Effector CD8-positive, alpha-beta T cell (primary cell): ENCODE results near the gene TRIM36.

Experiments used
- DNase-seq: peaks from one replicate; lab custom pipeline; 2025; lab: John Stamatoyannopoulos, UW
- total RNA-seq, 4 experiments: gene quantifications; one replicate each; lab custom pipeline; 2026; lab: John Stamatoyannopoulos, UW

Gene TRIM36, protein sequence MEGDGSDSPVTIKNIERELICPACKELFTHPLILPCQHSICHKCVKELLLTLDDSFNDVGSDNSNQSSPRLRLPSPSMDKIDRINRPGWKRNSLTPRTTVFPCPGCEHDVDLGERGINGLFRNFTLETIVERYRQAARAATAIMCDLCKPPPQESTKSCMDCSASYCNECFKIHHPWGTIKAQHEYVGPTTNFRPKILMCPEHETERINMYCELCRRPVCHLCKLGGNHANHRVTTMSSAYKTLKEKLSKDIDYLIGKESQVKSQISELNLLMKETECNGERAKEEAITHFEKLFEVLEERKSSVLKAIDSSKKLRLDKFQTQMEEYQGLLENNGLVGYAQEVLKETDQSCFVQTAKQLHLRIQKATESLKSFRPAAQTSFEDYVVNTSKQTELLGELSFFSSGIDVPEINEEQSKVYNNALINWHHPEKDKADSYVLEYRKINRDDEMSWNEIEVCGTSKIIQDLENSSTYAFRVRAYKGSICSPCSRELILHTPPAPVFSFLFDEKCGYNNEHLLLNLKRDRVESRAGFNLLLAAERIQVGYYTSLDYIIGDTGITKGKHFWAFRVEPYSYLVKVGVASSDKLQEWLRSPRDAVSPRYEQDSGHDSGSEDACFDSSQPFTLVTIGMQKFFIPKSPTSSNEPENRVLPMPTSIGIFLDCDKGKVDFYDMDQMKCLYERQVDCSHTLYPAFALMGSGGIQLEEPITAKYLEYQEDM
- 0 to 1.4 (median 0.77) reads per million in 4 experiments for total RNA-seq

DNA sequence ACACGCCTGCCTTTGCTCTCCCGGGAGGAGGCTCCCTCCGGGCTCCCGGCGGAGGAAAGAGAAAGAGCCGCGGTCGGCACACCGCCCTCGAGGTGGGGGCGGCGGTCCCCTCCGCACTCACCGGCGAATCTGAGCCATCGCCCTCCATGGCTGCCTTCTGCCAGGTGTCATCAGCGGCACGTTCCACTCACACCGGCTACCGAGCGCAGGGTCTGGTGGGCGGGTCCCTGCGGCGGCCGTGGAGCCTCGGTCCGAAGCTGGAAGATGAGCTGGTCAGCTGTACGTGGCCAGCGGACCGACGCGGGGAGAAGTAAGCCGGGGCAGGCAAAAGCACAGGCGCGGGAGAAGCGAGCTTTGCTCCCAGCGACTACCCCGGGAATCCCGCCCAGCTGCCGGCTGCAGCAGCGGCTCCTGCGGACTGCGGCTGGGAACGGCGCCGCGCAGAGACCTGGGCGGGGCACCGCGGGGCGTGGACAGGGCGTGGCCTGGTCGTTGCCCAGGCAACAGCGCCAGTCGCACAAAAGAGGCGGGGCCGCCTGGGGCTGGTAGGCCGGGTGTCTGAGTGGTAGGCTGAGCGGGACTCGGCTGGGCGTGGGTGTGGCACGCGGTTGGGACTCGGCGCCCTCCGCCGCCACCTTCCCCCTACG is at the start of gene TRIM36:
TRIM36 (minus strand) TSS at position 422 of the 647 bp plus-strand sequence; CDS start at position 148, 274 bp downstream.
- DNase-seq: peak; percentile 80

DNA sequence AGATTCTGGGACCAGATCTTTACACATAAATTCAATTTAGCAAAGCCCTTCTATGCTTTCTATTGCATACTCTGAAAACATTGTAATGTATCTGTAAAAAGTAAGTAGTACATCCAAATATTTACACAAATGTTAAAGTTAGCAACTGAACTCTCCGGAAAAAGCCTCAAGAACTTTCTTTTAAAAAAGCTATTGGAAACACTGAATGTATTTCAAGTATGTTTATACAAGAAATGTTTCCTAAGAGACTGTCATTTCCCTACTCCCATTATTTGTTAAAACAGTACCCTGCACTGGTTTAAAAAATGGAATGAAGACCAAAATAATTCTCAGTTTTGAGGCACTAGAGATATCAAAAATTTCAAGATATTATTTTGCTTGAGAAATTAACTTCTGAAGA is 44.8 kb upstream of the TRIM36 start:
- DNase-seq: no peak

DNA sequence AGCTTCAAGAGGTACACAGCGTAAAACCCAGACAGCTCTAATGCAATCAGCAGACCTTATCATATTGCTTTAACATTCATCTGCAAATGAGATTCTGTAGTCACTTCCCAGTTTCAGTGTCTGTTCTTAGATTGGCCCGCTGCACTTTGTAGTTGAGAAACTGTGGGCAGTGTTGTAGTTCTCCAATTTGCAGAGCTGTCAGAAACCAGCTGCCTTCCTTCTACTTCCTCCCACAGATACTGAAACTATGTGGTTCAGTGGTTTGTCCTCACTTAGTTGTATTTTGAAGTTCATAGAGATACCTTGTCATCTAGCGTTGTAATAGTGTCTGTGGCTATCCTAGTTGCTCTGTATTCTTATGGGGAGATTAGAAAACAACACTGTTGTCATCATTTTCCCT is 39.6 kb upstream of the TRIM36 start:
- no peak for DNase-seq

DNA sequence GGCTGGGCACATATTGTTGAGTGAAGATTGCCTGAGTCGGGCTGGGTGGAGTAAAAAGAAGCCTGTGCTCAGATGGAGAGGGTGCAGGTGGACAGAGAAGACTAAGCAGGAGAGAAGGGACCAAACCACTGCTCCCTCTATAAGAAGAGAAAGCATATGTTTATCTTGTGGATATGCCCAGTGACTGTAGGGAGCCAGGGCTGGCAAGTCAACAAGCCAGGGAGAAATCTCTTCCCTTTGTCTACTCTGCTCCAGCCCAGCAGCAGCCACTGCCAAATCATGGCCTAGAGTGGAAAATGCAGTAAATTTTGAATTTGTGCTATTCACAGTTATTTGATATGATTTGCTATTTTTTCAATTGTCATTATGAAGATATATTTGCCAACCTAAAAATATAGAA is 33.2 kb upstream of the TRIM36 start:
- no peak for DNase-seq

DNA sequence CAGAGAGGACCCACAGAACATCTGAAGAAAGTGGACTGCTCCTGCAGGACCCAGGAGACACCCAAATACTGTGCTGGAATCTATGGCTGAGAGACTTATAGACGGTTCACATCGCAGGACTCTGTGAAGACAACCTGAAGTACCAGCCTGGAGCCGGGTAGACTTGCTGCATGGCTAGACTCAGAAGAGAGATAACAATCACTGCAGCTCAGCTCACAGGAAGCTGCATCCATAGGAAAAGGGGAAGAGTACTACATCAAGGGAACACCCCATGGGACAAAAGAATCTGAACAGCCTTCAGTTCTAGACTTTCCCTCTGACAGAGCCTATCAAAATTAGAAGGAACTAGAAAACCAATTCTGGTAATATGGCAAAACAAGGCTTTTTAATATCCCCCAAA is 26.5 kb upstream of the TRIM36 start:
- no peak for DNase-seq

DNA sequence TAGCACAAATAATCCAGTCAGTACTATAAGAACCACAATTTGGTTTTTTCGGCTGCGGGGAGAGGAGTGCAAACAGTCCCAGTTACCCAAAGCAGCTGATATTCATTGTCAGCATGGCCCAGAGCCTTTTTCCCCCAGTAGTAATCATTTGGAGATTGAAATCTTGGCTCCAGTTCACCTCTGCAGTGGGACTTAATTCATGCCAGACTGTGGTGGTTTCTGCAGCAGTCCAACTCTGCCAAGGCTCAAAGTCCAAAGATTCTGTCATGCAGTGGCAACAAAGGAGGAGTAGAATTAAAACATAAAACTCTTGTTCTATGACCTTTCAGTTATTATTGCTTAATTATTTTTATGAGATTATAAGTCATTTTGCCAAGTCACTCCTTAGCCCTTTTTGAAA is 25.0 kb upstream of the TRIM36 start:
- no peak for DNase-seq

DNA sequence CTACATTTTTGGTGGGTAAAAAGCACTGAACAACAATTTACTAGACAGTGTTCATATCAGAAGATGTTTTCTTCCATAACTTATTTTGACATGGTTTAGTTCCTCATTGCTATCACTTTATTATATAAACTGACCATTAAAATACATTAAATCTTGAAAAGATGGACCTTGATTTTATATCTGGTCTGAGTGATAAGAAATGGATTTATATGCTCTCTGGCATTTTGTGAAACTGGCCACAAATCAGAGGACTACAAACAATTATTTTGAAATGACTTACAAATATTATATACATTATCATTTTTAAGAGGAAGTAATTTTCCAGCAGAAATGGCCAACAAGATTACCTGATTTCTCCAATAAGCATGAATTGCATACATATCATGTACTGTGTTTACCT is 23.6 kb upstream of the TRIM36 start:
- no peak for DNase-seq

DNA sequence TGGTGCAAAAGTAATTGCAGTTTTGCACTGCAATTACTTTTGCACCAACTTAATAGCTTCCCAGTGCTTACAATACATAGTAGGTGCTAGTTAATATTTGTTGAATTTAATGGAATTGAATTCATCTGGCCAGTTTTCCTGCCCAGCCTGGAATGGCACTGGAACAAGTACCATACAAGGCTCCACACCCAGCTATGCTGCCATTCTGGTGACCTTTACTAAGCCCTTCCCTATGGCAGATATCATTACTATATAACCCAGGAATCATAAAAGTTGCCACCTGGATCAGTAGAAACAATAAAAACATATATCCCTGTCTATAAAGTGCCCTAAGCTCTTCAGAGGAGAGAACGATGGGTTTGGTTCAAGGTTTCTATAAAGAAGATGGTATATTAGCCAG is 22.4 kb upstream of the TRIM36 start:
- DNase-seq: no peak

DNA sequence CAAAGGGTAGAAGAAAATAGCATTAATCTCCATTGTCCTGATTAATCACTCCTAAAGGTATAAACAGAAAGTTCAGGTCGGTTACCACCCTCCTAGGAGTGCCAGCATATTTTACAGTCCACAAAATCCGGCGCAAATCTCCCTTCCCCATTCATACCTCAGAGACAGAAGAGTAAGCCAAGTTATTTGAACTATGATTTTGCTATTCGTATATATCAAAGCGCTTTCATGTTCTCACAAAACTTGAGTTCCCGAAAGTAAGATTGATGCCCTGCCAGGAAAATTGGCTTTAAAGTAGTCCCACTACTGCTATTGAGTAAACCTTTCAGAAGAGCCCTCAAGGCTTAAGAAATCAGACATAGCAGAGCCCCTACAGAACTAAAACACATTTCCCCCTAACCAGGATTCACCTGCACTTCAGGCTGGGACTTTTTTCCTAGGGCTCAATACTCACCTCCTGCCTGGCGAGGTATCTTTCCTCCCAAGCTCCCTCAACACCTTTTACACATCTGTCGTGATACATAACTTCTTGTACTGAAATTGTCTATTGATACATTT is 21.8 kb upstream of the TRIM36 start:
- DNase-seq: no peak

DNA sequence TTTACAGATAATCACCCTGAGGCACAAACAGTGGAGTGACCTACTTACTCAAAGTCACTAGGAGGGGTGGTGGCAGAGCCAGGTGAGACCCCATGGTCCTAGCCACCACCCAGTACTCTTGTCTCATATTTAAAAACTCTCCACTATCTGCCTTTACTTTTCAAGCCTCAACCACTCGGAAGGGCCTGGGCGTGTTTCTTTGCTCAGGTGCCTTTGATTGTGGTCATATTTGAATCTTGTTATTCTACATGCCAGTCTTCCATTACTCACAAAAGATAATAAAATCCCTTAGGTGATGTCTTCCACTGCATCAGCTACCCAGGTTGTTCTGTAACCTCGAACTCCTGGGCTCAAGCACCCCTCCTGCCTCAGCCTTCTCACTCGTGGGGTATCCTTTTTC is 20.7 kb upstream of the TRIM36 start:
- no peak for DNase-seq

DNA sequence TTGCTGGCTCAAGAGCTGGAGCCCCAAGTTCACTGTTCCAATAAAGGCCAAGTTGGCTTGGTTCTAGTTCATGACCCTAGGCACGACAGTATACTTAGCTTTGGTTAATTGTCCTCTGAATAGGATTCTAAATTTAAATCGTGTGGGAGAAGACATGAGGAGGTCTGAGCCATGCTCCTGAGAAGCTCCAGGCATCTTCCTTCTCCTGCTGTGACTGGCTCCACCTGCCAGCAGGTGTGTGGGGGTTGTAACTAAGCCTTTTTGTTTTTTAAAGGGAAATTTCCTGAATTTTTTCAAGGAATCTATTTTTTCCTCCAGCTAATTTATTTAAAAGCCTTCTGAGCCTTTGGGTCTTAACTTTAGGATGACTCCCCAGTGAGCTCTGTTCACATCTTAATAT is 20.2 kb upstream of the TRIM36 start:
- DNase-seq: no peak

DNA sequence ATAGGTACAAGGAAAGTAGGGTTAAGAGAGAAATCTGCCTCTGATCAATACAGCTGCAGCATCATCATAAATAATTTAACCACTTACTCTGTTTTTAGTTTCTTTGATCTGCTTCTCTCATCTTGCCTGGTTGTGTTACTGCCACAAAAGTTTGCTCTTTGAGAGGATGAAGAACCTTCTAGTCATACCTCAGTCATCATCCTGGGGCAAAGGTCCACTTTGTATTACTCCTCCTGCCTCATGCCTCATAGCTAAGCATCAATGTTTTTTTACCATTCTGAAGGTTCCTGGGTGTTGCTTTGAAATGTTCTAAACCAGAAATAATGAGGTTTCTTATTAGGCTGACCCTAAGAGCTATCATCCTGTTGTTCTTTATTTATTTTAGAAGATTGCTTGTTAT is 17.1 kb upstream of the TRIM36 start:
- DNase-seq: no peak

DNA sequence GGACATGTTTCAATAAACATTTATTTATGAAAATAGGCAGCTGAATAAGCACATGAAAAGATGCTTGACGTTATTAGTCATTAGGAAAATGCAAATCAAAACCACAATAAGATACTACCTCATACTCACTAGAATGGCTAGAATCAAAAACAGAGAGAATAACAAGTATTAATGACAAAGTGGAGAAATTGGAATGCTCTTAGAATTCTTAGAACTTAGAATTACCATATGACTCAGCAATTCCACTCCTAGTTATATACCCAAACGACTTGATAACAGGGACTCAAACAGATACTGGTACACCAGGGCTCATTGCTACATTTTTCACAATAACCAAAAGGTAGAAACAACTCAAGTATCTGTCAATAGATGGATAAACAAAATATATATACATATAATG is 15.1 kb upstream of the TRIM36 start:
- no peak for DNase-seq

DNA sequence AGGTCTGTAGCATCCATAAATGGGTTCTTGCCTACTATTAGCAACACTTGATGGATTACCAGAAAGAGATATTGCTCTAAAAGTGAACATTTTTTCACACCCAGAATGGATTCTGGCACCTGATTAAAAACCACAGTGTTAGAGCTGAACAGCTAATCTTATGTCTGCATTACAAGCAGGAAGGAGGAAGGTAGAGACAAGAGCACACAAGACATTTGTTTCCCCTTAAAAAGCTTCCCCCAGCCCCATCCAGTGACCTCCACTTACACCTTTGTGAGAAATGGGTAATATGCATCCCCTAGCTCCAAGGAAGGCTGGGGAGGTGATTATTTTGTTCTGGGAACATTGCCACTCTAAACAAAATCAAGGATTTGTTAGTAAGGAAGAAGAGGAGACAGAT is 12.0 kb upstream of the TRIM36 start:
- no peak for DNase-seq

DNA sequence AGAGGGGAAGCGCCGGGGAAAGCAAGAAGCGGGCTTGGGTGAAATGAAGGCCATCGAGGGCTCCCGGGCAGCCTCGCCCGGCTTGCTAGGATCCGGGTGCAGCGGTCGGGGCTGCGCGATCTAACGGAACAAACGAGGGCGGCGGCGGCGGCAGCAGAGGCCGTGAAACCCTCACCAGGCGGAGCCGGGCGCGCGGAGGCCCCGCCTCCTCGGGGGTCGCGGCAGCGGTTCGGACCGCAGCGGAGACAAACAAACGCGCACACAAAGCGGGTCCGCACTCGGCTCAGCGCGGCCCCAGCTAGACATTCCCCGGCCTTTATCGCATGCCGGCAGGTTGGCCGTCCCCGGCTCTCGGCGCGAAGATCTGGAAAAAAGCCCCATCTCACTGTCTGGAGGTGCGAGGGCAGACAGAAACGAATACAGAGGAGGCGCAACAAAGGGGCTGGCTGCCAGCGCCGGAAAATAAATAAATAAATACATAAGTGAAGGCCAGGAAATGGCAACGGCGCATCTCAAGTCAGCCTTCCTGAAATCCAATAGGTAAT is 10.5 kb upstream of the TRIM36 start:
- no peak for DNase-seq

DNA sequence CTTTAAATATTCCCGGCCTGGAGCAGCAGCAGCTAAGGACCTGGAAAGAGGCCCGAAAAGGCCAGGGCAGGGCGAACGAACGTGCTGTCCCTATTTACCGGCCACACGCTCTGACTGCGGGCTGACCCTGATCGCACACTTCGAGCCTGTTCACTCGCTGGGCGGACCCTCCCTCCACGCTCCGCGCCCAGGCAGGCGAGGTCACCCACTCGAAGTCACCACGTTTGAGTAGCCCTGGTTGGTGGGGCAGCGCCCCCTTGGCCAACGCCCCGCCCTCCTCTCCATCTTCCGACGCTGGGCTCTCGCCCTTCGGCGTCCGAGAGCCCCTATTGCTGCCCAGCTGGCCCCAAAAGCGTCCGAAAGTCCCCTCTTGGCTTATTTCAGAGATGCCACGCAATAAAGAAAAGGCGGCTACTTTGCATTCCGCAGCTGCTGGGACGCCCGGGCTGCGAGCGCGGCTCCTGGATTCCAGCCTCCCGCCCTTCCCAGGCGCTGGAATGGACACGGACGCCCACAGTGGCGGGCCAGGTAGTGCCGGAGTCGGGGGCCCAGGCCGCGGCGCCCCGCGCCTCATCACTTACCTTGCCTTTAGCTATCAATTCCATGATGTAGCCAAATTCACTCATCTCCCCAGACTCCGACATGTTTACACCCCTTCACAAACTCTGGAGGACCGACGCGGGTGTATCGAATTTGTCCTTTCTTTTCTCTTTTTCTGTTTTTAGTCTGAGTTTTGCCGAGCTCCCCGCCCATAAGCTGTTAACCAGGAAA is 9.9 kb upstream of the TRIM36 start:
- DNase-seq: no peak

DNA sequence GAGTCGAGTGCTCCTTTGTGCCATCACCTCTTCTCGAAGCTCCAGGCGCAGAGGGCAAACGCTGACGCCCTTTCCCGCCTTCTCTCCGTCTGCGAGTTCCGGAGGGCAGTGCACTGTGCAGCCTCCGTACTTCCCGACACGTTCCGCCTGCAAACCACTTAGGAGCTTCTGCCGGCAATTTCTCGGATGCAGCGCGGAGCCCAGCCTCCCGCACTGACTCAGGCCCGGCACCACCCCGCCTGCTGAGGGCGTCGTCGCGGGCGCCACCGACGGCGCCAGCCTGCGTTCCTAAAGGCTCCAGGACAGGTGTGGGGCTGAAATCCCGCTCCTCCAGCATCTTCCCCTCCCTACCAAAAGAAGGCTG is 9.3 kb upstream of the TRIM36 start:
- no peak for DNase-seq

DNA sequence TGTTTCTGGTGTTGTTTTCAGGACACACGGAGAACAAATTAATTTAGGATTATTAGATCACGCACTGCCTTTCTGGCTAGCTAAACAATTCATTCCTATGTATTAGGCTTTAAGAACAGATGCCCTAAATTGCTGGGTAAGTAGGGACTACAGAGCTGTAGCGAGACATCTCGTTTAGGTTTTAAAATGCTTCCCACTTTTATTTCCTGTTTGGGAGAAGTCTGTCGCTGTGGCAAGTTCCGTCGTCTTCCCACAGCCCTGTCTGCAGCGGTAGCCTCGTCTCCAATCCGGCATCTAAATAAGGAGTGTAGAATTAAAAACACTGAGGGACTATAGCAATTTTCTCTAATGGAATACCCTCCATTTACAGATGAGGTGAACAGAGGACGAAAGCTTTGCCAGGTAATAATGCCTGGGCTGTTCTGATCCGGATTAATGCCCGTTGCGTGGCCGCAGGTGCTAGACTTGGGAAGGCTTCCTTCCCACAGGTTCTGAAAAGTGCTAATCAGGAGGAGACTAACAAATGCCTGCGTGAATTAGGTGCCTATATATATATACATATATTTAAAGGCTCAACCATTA is 1.3 kb upstream of the TRIM36 start:
- DNase-seq: no peak

DNA sequence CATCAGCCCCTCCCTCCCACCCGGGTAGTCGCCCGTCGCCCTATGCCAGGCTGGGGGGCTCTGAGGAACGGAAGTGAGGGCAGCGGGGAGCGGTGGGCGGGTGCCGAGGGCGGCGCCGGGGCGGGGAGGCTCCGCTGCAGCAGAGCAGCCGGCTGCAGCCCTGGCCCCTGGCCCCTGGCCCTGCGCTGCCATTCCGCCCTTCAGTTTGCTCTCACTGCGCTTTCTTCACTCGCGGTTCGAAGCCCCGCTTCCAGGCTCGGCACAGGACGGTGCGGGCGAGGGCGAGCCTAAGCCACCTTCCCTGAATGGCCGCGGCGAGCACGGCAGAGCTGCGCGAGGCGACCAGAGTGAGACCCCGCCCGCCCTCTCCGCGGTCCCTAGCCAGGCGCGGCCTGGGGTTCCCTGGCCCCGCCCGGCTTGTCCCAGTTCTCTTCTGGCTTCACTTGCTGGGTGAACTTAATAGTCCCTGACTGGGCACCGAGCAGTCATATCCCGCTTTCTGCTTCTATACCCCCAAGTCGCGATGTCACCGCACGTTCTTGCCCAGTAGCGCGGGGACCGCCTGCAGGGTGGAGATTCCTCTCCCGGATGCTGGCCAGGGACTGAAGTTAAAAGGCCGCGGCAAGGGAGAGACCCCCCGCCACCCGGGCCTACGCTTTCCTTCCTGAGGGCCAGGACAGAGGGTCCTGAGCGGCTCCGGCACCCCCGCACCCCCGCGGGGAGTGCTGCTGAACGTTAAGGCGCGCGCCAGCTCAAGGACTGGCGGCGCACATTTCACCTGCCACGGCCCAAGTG is 623 bp upstream of the TRIM36 start:
- no peak for DNase-seq

DNA sequence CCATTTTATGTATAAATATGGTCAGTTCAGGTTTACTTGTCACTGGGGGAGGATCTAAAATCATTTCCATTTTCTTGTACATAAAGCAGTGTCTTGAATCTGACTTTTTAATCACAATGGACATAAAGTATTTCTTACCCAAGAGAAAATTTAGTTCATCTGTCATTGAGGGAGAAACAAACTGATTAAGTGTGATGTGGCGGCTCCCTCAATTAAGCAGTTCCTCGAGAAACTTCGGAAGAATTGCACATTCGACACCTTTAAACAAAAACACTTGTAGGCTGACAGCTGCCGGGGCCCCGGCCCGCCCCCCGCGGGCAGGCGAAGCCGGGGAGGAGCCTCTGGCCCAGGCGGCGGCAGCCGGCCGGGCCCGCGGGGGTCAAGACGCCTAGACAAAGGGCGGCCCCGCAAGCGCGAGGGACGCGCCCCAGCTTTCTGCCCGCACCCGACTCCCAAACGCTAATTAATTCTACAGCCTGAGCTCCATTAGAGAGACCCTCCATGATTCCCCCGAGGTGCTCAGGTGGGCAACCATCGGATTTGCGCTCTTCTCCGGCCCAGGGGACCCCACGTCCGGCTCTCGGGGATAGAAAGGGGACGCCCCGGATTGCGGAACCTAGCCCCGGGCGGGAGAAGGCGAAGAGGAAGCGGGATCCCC is 750 bp downstream of the TRIM36 start:
- DNase-seq: no peak
